ENCODE data around the gene CNTNAP2. TPM values are rescaled to one million over a fixed set of nuclear protein-coding genes. Genes with fewer than 3 reads are reported as not detected.

Gene CNTNAP2
- total and polyA plus RNA-seq, 2 of the 4 experiments (the other 2 are of a cell fraction) = not detected

GRCh38 chr7:148356303-148356702, 2239.7 kb downstream of the CNTNAP2 start:
- H4K91ac ChIP-seq (ENCODE audit: insufficient read depth, low read depth, low read length) = no peak overlapping the region
- no peaks in the 10 kb centered on the region for H3K4me1 ChIP-seq (ENCODE audit: control insufficient read depth, insufficient read depth, low read length)
- H2AK9ac ChIP-seq (replicated peaks; ENCODE audit: low read depth, low read length, poor library complexity) = no peak overlapping the region
- DNase-seq (no peak), ATAC-seq (ENCODE audit: low read depth) (no peak)
- H3K4me2 ChIP-seq (ENCODE audit: low read depth, low read length) = no peak overlapping the region
- in situ Hi-C loops (cut with MboI; ENCODE audit: low sequenced_read_pairs) (no loop called here), intact Hi-C loops (cut with micrococcal nuclease) (no loop called here), dilution Hi-C loops (cut with HindIII; ENCODE audit: low sequenced_read_pairs, unreplicated experiment) (no loop called here)
- no peaks in the 10 kb centered on the region for H3K79me1 ChIP-seq (ENCODE audit: low read depth in 1 of 2, low read length in 2 of 2)
- no peaks in the 10 kb centered on the region for H4K20me1 ChIP-seq (ENCODE audit: insufficient read depth, low read length)
- H3K9me1 ChIP-seq (ENCODE audit: insufficient read depth, low read length) = no peaks in the 10 kb centered on the region
- H4K5ac ChIP-seq (ENCODE audit: low read depth, low read length) = no peak overlapping the region
- no peak overlapping the region for H4K8ac ChIP-seq (ENCODE audit: low read depth in 2 of 2, low read length in 2 of 2)
- no peak overlapping the region for H3K56ac ChIP-seq (ENCODE audit: extremely low read depth, insufficient read depth, low read length)
- no peak overlapping the region for H3K4me3 ChIP-seq (ENCODE audit: insufficient read depth, low read depth, low read length)
- H3K9me3 ChIP-seq (ENCODE audit: control insufficient read depth, insufficient read depth, low read length) = peaks cover 21% of the 10 kb centered on the region
- H2BK5ac ChIP-seq (ENCODE audit: low read depth, low read length, poor library complexity, severe bottlenecking) = no peak overlapping the region
- no peak overlapping the region for H3K18ac ChIP-seq (ENCODE audit: low read depth, low read length)
- H3K4ac ChIP-seq (ENCODE audit: low read depth, low read length) = no peak overlapping the region
- no peak overlapping the region for H3K23ac ChIP-seq (ENCODE audit: low read depth, low read length)
- H2BK15ac ChIP-seq (ENCODE audit: low read depth, low read length) = no peak overlapping the region
- ChIA-PET POLR2A (ENCODE audit: unreplicated experiment) (no interaction called here), CTCF (no interaction called here)
- H2BK120ac ChIP-seq (ENCODE audit: low read depth, low read length) = no peak overlapping the region
- H2AFZ ChIP-seq (replicated peaks; ENCODE audit: low read length, poor library complexity) = no peak overlapping the region
- WGBS, 2 experiments (ENCODE audit: extremely low coverage in 2 of 2, insufficient read length in 1 of 2) = no CpG with 5 or more reads among the region's 5 CpGs
- no peak overlapping the region for H2BK20ac ChIP-seq (ENCODE audit: low read depth, low read length)
- no peak overlapping the region for H3K9ac ChIP-seq (ENCODE audit: low read depth, low read length)
- no peak overlapping the region for H3K27ac ChIP-seq (ENCODE audit: insufficient read depth, low read length)
- H3K14ac ChIP-seq (replicated peaks; ENCODE audit: low read depth, low read length) = no peak overlapping the region
- TF ChIP-seq USF2 (IDR thresholded peaks at IDR 0.05; ENCODE audit: low read depth, low read length) (no peak), MXI1 (IDR thresholded peaks at IDR 0.05; ENCODE audit: borderline replicate concordance, low read depth, low read length) (no peak), CEBPB (IDR thresholded peaks at IDR 0.05; ENCODE audit: low read depth, low read length) (no peak), SMC3 (IDR thresholded peaks at IDR 0.05; ENCODE audit: low read depth, low read length) (no peak)
- TF ChIP-seq, protein P1, sequence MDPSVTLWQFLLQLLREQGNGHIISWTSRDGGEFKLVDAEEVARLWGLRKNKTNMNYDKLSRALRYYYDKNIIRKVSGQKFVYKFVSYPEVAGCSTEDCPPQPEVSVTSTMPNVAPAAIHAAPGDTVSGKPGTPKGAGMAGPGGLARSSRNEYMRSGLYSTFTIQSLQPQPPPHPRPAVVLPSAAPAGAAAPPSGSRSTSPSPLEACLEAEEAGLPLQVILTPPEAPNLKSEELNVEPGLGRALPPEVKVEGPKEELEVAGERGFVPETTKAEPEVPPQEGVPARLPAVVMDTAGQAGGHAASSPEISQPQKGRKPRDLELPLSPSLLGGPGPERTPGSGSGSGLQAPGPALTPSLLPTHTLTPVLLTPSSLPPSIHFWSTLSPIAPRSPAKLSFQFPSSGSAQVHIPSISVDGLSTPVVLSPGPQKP (IDR thresholded peaks at IDR 0.05; ENCODE audit: borderline replicate concordance, low read depth, low read length) = no peak
- no peak overlapping the region for H2AK5ac ChIP-seq (ENCODE audit: low read depth, low read length)
- H3K27me3 ChIP-seq (ENCODE audit: control insufficient read depth, insufficient read depth, low read length) = no peaks in the 10 kb centered on the region
- BruUV-seq (replicated peaks) = no TSS peak
- no peaks in the 10 kb centered on the region for H3K36me3 ChIP-seq (ENCODE audit: control insufficient read depth, insufficient read depth, low read length)
